Activated CD4-positive, alpha-beta T cell treated with anti-CD3 and anti-CD28 coated beads for 4 hours (primary cell): ENCODE results near the gene MYO1B.

Source experiments
- DNase-seq, 2 donors: peaks; one replicate each; pipeline ENCODE4 v3.0.0-alpha.2; 2020

The MYO1B gene

GRCh38 chr2:191327484-191327883 is 82.3 kb downstream of the MYO1B start:
- DNase-seq, result no peak

- DNase-seq, result no peak
Measured at GRCh38 chr2:191328150-191328809, 83.1 kb downstream of the MYO1B start.

GRCh38 chr2:191329841-191330240 is 84.6 kb downstream of the MYO1B start:
- no peak for DNase-seq

GRCh38 chr2:191333911-191334357 is 88.7 kb downstream of the MYO1B start:
- no peak for DNase-seq

- no peak for DNase-seq
Measured at GRCh38 chr2:191335875-191336464, 90.8 kb downstream of the MYO1B start.

GRCh38 chr2:191341436-191341835 is 96.2 kb downstream of the MYO1B start:
- DNase-seq, result no peak

GRCh38 chr2:191343796-191344338 is 98.7 kb downstream of the MYO1B start:
- DNase-seq, result no peak

GRCh38 chr2:191345788-191346187 is 100.6 kb downstream of the MYO1B start:
- no peak for DNase-seq

GRCh38 chr2:191347154-191347553 is 102.0 kb downstream of the MYO1B start:
- DNase-seq, result no peak

GRCh38 chr2:191347881-191348280 is 102.7 kb downstream of the MYO1B start:
- DNase-seq, result no peak

- no peak for DNase-seq
Measured at GRCh38 chr2:191349990-191350389, 104.8 kb downstream of the MYO1B start.

- DNase-seq, result no peak
Measured at GRCh38 chr2:191350826-191351225, 105.6 kb downstream of the MYO1B start.

- no peak for DNase-seq
Measured at GRCh38 chr2:191351298-191351697, 106.1 kb downstream of the MYO1B start.

GRCh38 chr2:191351921-191352320 is 106.7 kb downstream of the MYO1B start:
- DNase-seq, result no peak

GRCh38 chr2:191352536-191352935 is 107.3 kb downstream of the MYO1B start:
- no peak for DNase-seq

- no peak for DNase-seq
Measured at GRCh38 chr2:191355170-191355758, 110.1 kb downstream of the MYO1B start.

GRCh38 chr2:191357678-191358077 is 112.5 kb downstream of the MYO1B start:
- no peak for DNase-seq

GRCh38 chr2:191358325-191359025 is 113.3 kb downstream of the MYO1B start:
- no peak for DNase-seq

- DNase-seq, result no peak
Measured at GRCh38 chr2:191359133-191359532, 113.9 kb downstream of the MYO1B start.

- no peak for DNase-seq
Measured at GRCh38 chr2:191360918-191361317, 115.7 kb downstream of the MYO1B start.

GRCh38 chr2:191362841-191363240 is 117.6 kb downstream of the MYO1B start:
- no peak for DNase-seq

- no peak for DNase-seq
Measured at GRCh38 chr2:191363267-191363666, 118.1 kb downstream of the MYO1B start.

GRCh38 chr2:191365089-191365488 is 119.9 kb downstream of the MYO1B start:
- DNase-seq, result no peak

GRCh38 chr2:191366199-191366598 is 121.0 kb downstream of the MYO1B start:
- no peak for DNase-seq
